SKM-1 treated with dmso at 0.1 percent for 144 hours (cell line): ENCODE data around the gene SPATA46.

ENCODE experiments used
- DNase-seq: peaks from one replicate; lab custom pipeline; 2025; ENCODE audit not compliant: unreplicated experiment; lab: John Stamatoyannopoulos, UW

Gene SPATA46

DNA sequence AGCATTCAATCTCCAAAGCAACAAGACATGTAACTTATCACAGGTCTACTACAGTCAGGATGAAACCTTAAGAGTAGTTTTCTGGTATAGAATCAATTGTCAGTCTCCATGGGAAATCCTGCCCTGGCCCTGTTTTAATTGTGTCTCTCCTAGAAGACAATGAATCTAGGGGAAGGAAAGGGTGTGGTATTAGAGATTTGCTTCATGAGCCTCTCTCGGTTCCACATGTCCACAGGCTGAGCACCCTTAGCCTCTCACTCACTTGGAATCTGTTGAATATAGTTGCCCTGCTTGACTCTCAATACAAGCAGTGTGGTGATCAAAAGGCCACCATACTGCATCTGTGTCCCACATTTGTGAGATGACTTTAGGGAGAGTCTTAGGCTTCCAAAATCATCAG, 17.7 kb downstream of the SPATA46 start:
- no peak for DNase-seq

DNA sequence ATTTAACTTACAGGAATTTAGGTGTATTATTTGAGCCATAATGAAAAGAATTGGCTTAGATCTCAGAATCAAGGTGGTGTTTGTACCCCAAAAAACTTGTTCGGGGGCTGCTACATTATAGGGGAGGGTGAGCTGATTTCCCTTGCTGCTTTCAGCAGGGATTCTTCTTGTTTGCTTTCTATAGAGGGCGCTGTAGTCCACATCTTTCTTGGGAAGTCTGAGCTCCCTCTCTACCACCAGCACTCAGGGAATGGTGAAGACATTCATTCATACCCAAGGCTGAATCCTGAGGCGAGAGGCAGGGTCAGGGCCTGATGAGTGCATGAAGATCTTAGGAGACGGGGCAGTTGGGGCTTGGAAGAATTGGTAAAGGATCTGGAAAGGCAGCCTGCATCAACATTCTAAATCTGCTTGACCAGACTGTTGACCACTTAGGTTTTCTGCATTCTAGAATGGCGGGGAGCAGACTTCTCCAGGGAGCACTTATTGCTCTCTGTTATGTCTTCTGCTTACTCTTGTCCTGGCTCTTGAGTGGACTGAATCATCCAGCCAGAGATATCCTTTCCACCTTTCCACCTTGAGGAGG, 18.9 kb downstream of the SPATA46 start:
- peak; percentile 28 for DNase-seq

DNA sequence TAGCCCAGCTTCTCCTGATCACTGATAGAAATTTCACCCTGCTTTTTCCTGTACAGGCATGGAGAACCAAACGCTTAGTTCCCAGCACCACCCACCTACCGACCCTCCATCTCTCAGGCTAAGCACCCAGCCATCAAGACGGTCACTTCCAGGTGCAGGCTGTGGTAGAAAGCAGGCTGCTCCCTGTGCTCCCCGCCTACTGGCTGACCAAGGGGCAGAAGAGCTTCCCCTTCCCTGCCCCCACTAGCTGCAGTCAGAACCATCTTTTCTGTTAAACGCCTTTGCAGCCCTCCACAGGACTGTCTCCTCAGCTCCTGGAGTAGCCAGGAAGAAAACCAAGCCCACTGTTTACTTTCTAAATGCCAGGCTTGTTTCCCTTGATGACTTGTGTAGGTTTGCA, 23.0 kb downstream of the SPATA46 start:
- no peak for DNase-seq

DNA sequence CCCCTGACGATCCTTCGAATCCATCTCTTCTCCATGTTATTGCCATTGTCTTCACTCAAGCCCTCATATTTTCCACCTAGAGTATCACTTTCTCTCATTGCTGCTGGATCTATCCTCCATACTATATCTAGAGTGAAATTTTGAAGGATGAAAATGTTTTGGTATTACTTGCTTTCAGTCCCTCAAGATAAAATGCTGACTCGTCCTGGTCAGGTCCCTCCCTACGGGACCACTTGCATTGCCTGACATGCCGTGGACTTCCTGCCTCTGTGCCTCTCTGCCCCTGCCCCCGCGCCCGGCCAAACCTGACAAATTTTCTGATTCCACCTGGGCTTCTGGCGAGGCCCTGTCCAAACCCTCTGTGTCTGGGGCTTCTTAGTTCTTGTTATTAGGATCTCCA, 23.6 kb downstream of the SPATA46 start:
- no peak for DNase-seq

DNA sequence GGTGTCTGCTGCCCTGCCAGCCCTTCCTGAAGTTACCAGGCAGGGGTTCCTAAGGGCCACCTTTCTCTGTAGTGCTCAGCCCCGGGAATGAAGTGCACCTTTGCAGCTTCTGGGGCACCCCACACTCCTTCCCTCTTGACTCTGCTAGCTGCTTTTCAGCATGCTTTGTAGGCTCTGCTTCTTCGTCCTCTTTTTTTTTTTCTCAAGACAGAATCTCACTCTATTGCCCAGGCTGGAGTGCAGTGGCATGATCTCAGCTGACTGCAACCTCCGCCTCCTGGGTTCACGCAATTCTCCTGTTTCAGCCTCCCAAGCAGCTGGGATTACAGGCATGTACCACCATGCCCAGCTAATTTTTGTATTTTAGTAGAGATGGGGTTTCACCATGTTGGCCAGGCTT, 24.8 kb downstream of the SPATA46 start:
- DNase-seq, result peak; percentile 60

DNA sequence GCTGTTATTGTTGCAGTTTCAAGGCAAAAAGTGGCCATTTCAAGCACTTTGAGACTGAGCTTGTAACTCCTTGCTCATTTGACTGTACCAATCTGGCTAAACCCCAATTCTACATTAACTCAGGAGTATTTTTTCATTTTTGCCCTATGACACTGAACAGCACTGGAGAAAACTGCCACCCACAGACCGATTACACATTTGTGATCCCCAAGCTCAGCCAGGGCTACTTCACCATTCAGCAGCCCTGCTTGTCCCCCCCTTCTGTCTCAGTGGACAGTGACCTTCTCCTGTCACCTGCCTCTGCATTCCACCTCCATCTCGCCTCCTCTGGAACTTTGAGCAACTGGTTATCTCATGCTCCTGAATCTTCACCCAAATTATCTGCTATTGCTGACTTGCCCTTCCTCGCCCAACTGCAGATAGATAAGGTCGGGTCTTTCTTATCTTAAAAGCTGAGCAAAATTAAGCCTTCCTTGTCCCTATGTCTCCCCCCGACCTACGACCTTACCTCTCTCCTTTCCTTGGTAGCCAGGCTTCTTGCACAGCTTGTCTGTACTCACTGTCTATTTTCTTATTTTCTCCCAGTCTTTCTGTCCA, 25.3 kb downstream of the SPATA46 start:
- no peak for DNase-seq

DNA sequence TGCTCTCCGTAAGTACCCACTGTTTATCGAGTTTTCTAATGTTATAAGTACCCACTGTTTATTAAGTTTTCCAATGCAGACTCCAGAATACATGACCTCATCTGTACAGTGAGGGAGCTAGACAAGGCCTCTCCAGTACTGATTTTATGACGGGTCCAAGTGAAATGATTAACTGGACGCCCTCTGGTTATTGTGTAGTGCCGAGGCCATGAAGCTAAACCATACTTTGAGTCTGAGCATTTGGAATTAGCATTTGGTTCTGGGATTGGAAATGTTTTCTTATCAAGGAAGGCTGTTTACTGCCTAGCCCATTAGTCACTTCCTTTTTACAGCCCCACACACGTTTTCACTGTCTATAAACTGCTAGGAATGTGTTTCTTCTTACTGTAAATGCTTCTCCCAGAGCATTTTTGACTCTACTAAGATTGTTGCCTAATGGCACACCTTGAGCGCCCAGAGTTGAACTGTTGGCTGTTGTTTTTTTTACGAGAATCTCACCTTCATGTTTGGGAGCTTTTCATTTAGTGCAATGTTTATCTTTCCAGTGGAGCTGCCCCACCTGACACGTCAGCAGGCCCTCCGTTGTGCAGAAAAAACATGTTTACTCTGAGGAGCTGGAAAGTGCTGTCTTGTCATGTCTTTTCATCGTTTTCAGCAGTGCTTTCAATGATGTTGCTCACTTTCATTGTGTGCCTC, 26.9 kb downstream of the SPATA46 start:
- DNase-seq, result no peak

DNA sequence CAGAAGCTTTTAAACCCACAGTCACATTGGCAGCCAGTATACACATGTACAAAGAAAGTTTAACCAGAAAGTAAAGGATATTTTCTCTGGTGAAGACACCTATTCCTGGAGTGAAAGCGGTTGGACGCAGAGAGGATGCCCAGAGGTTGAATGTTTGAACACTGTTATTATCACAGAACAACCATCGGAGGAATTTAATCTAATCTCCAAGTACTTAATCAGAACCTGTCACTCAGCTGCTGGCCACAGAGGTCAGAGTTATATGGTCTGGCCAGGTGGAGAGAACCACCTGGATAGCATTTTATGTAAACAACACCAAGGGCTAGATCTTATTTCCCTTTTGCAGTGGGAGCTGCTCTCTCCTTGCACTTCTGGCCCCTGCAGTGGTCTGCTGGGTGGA, 29.4 kb downstream of the SPATA46 start:
- no peak for DNase-seq

DNA sequence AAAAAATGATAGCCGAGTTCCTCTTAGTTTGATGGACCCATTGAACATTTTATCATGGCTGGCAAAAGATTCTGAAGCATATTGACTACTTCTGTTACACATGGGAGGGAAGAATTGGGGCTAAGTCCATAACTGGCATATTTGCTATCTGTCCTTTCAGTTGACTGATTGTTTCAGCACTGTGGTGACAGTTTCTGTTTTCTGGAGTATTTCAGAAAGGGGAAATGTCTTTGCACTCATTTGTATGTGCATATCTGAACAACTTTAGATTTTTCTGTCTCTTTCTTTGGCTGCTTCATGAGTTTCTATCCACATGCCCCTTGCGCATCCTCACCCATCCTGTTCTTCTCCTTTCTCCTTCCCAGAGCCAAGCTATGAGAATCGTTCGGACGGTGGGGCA, 33.2 kb downstream of the SPATA46 start:
- no peak for DNase-seq

DNA sequence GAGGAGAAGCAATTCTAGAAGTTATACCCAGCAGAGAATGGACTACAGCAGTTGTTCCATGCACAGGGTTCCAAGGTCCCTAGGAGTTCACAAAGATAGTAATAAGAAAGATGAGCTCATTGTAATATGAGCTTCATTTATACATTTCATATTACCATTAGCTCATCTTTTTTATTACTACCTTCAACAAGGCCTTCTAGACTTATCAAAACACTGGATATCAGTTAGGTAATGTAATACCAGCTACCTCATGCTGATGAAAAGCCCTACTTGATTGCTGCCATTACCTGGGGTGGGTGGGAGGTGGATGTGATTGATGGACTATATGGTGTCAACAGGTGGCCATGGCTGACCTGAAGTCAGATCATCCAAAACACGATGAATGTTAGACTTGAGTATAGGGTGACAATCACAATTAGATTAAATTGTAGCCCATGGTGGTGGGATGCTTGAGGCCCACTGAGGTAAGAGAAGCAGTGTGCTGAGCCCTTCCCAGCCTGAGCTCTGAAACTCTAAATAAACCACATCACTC, 34.1 kb downstream of the SPATA46 start:
- no peak for DNase-seq

DNA sequence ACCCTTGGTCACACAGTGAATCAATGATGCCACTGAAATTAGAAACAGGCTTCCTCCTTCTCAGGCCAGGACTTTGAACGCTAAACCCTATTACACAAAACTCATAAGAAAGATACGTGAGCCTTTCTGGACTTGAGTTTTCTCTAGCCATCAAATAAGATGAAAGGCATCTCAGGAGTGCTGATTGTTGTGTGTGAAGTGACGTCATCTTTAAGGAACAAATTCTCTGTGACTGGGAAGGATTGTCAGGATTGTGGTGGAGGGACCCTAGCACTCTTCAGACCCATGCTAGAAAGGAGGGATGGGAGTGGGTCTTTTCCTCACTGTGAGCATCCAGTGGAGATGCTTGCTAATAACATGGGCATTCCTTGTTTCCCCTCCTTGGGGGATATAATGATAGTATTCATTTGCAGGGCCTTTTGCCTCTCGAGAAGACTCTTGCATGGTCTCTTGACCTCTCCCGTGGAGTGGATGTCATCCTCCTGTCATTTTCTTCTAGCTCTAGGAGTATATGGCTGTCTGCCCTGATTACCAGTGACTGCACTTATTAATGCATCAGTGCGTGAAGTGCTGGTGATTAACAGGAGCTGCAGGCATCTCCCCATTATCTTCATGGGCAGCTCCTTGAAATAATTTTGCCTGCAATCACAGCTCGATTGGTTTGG, 39.9 kb downstream of the SPATA46 start:
- no peak for DNase-seq

DNA sequence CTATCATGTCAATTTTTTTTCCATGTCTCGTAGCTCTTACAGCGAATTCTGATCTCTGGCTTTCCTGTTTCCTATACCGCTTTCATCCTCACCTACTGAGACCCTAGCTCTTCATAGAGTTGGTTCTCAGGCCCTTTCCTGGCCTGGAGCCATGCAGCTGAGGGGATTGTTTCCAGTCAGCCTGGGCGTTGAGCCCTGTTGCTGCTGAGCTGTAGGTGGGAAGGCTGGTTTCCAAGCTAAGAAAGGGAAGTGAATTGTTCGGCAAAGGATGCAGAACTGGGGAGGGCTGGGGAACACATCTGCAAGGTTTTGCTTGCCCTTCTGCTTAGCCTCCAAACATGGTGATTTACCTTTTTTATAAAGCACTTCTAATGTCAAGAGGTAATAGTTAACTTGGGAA, 41.5 kb downstream of the SPATA46 start:
- DNase-seq, result no peak

DNA sequence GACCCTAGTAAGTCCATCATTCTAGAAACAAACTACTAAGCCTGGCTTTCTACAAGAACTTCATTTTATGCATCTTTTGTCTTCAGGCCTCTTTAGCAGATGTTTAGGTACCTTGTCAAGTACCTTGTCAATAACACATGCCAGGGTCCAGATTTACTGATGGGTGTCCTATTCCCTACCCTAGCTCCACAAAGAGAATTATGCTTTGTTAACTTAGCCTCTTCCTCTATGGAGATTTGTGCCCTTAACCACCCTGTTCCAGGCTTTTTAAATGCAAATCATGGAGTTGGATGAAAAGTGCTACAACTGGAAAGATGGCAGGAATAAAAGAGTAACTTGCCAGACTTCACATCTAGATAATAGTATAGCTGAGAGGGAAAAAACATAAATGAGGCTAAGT, 42.7 kb downstream of the SPATA46 start:
- DNase-seq, result no peak

DNA sequence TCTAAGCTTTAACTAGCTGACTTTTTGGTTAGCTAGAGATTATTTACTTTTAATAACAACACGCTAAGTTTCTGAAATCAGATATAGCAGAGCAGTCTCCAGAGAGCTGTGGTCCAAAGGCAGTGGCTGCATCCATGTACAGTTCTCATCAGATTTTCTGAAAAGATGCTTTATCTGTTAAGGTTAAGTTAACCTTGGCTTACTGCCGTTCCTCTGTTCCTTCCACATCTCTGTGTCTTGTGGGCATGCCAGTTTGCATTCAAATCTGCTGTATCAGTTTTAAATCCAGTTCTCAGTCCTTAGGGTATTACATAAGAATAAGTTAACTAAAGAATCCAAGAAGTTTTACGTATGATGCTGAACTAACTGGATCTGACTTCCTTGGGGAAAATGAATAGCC, 46.8 kb downstream of the SPATA46 start:
- DNase-seq, result no peak

DNA sequence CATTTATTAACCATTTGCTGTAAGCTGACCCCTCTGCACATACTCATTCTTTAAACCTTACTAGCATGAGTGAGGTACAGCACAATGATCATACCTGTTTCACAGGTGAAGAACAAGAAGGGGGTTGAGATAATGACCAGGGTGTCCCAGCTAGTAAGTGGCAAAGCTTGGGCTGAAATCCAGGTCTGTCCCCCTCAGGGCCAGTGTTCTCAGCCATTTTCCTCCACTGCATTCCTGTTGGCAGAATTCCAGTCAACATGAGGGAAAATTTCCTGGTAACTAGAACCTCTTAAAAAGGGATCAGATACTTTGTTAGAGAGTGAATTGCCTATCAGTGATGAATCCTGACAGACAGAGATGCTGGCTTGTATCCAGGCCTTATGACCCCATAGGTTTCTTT, 48.1 kb downstream of the SPATA46 start:
- no peak for DNase-seq

DNA sequence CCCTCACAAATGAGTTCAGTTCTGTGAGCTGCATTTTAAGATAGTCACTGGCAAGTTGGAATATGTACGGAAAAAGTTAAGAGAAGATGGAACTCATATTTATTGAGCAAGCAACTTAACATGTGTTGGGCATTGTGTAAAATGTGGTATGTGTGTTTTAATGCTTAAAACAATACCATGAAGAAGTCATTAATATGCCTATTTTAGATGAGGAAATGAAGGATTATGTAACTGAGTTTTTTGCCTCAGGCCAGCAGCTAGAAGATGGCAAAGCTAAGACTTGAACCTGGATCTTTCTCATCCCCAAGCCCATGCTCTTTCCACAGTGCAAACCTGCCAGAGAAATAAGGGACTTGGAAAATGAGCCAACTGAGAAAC, 48.9 kb downstream of the SPATA46 start:
- DNase-seq, result peak; percentile 81

DNA sequence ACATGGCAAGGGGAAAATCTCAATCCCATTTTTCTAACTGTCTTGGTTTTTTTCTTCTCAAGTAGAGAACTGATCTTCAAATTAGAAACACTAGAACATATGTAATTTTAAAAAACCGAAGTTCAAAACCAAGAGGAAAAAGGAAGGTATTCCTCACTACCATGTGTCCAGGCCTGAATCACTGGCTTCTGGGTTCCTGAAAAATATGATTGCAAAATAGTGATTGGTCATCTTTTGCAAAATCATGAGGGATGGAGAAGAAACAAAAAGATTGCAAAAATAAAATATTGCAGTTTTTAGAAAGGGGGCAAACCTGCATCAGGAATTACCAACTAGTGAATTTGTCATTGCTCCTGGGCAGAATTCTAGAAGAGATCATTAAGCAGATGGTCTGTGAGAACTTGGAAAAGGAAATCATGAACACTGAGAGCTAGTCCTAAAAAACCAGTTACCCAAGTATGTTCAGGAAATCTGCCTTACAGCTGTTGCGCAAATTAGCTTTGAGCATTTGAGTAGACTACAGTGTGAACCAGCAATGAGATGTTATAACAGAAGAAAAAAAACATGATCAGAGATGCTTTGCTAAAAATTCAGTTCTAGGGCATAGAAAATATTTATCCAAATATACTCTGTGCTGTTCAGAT, 49.4 kb downstream of the SPATA46 start:
- DNase-seq, result peak; percentile 87

DNA sequence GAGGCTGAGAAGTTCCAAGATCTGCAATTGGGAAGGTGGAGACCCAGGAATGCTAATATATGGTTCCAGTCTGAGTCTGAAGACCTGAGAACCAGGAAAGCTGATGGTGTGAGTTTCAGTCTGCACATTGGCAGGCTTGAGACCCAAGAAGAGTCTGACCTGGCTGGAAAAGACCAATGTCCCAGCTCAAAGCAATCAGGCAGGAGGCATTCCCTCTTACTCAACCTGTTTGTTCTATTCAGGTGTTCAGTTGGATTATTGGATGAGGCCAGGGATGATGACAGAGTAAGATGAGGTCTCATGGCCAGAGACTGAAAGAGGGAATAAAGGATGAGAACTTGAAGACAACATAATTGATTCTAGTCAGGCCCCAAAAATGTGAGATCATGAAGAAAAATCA, 50.1 kb downstream of the SPATA46 start:
- DNase-seq, result no peak

DNA sequence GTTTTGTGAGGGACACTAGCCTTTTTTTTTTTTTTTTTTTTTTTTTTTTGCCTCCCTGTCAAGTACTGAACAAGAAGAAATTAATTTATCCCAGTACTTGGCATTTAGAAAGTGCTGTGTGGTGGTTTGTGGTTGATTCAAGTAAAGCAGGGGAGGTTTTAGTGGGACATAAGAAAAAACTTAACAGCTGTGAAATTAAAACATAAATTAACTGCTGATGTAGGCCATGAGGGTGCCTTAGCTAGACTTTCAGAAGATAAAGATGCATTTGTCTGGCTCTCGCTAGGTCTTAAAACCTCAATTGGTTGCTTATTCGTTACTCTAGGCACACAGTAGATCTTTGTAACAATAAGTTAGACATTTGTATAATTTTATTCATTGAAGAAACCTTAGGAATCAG, 52.3 kb downstream of the SPATA46 start:
- no peak for DNase-seq
